Activated T-helper 1 cell treated with anti-CD3 and anti-CD28 coated beads, Interleukin-2, amount 50 U/mL, for 16 hours (primary cell): ENCODE data around the gene EPN3.

Experiments used
- DNase-seq, 2 donors: peaks; one replicate each; pipeline ENCODE4 v3.0.0-alpha.2; 2020; ENCODE audit warnings: low read depth in 1 of 2, low spot score in 1 of 2

The EPN3 gene

GRCh38 chr17:50508573-50509460, 23.7 kb upstream of the EPN3 start:
- no peak for DNase-seq

GRCh38 chr17:50511058-50511457, 21.5 kb upstream of the EPN3 start:
- no peak for DNase-seq

GRCh38 chr17:50513495-50513894, 19.0 kb upstream of the EPN3 start:
- no peak for DNase-seq

- no peak for DNase-seq
Observed at GRCh38 chr17:50514388-50514787, 18.1 kb upstream of the EPN3 start.

GRCh38 chr17:50514936-50515702, 17.4 kb upstream of the EPN3 start:
- DNase-seq = no peak

- DNase-seq = no peak
Observed at GRCh38 chr17:50517011-50517410, 15.5 kb upstream of the EPN3 start.

GRCh38 chr17:50517504-50518383, 14.8 kb upstream of the EPN3 start:
- DNase-seq = no peak

- no peak for DNase-seq
Observed at GRCh38 chr17:50518384-50519023, 14.0 kb upstream of the EPN3 start.

- no peak for DNase-seq
Observed at GRCh38 chr17:50519141-50519834, 13.2 kb upstream of the EPN3 start.

- no peak for DNase-seq
Observed at GRCh38 chr17:50520483-50520882, 12.1 kb upstream of the EPN3 start.

GRCh38 chr17:50521514-50521913, 11.0 kb upstream of the EPN3 start:
- DNase-seq = no peak

GRCh38 chr17:50522766-50523165, 9.8 kb upstream of the EPN3 start:
- no peak for DNase-seq

- DNase-seq = no peak
Observed at GRCh38 chr17:50523208-50523607, 9.3 kb upstream of the EPN3 start.

GRCh38 chr17:50524838-50525237, 7.7 kb upstream of the EPN3 start:
- no peak for DNase-seq

GRCh38 chr17:50527155-50527762, 5.3 kb upstream of the EPN3 start:
- no peak for DNase-seq

GRCh38 chr17:50527949-50528474, 4.5 kb upstream of the EPN3 start:
- no peak for DNase-seq

- no peak for DNase-seq
Observed at GRCh38 chr17:50529849-50530248, 2.7 kb upstream of the EPN3 start.

- DNase-seq = no peak
Observed at GRCh38 chr17:50531428-50532025, 1.0 kb upstream of the EPN3 start.

- no peak for DNase-seq
Observed at GRCh38 chr17:50533185-50533584, 650 bp downstream of the EPN3 start.
